ENCODE measurements around the gene UGT3A2.

- TF ChIP-seq CTCF (IDR thresholded peaks at IDR 0.05) (no peak), EZH2phosphoT487 (IDR thresholded peaks at IDR 0.05) (no peak), EZH2 (IDR thresholded peaks at IDR 0.05) (no peak)
Measured at GRCh38 chr5:36007366-36007765, 59.3 kb downstream of the UGT3A2 start.

All from neural progenitor cell (in vitro differentiated cells).